Measurements from ENCODE around the gene NEK2.

NEK2 gene

DNA sequence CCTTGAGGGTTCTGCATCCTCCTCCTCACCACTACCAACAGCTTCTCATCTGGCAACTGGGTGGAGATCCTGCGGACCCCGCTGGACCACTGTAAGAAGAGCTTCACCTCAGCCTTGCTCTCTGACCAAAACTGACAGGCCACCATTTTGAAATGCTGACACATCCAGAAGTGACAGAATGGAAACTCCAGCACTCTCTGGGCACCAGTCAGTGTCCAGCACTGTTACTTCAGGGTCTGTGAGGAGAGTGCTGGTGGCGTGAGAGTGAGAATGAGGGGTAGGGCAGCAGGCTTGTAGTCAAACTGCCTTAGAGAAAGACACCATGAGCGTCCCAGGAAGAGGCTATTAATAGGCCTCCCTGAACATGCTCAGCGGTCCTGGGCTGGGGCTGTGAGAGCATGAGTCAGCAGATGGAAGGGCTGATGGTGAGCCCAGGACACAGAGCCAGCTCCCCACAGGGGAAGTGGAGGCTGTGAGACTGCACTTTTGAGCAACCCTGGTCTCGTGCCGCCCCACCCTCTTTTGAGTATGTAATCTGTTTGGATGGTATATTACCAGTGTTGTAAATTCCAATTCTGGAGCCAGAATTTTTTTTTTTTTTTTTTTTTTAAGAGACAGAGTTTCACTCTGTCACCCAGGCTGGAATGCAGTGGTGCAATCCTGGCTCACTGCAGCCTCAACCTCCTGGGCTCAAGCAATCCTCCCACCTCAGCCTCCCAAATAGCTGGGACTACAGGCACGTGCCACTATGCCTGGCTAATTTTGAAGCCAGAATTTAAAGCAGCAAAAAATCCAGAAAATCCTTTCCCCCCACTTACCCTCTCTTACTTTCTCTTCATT is 62.1 kb downstream of the NEK2 start:
- H2AK5ac ChIP-seq (ENCODE audit: low read length) = no peak overlapping the region
- H3K18ac ChIP-seq (ENCODE audit: low read length) = no peak overlapping the region
- no peak overlapping the region for H4K8ac ChIP-seq (ENCODE audit: low read depth, low read length)
- H2BK120ac ChIP-seq (ENCODE audit: low read depth, low read length) = no peak overlapping the region
- H3K79me2 ChIP-seq (ENCODE audit: control insufficient read depth, insufficient read depth, low read length) = no peaks in the 10 kb centered on the region
- H4K5ac ChIP-seq (ENCODE audit: low read length) = no peak overlapping the region
- H3K23ac ChIP-seq (ENCODE audit: low read length) = no peak overlapping the region
- H3K4me2 ChIP-seq (ENCODE audit: low read length) = no peak overlapping the region
- peak overlapping the region; percentile 56 for H3K56ac ChIP-seq (ENCODE audit: low read length)
- WGBS (ENCODE audit: extremely low coverage, insufficient coverage, low lambda C conversion rate) = no CpG with 5 or more reads among the region's 8 CpGs
- H3K27me3 ChIP-seq (ENCODE audit: insufficient read depth, low read length, poor library complexity) = no peaks in the 10 kb centered on the region
- peak; percentile 71 for DNase-seq
- no peak overlapping the region for H3K4me3 ChIP-seq (ENCODE audit: low read length)
- H2BK5ac ChIP-seq (ENCODE audit: low read length) = peak overlapping the region; percentile 59
- peaks cover 2% of the 10 kb centered on the region for H3K4me1 ChIP-seq (ENCODE audit: control insufficient read depth, low read depth, low read length)
- H3K79me1 ChIP-seq (ENCODE audit: low read length) = no peaks in the 10 kb centered on the region
- H2BK15ac ChIP-seq (replicated peaks; ENCODE audit: low read depth) = no peak overlapping the region
- H3K4ac ChIP-seq (ENCODE audit: low read depth, low read length) = no peak overlapping the region
- no peak overlapping the region for H3K27ac ChIP-seq (ENCODE audit: low read depth, low read length)
- no peaks in the 10 kb centered on the region for H3K36me3 ChIP-seq (ENCODE audit: control insufficient read depth, insufficient read depth, low read length)
- H3K9ac ChIP-seq (ENCODE audit: low read length) = no peak overlapping the region

- H3K4me2 ChIP-seq (ENCODE audit: low read length) = no peak overlapping the region
- no peak overlapping the region for H2BK5ac ChIP-seq (ENCODE audit: low read length)
- H2AK5ac ChIP-seq (ENCODE audit: low read length) = no peak overlapping the region
- H3K4me3 ChIP-seq (ENCODE audit: low read length) = no peak overlapping the region
- no peaks in the 10 kb centered on the region for H3K79me2 ChIP-seq (ENCODE audit: control insufficient read depth, insufficient read depth, low read length)
- H3K4me1 ChIP-seq (ENCODE audit: control insufficient read depth, low read depth, low read length) = peaks cover 2% of the 10 kb centered on the region
- no peak overlapping the region for H2BK15ac ChIP-seq (replicated peaks; ENCODE audit: low read depth)
- no peak overlapping the region for H3K4ac ChIP-seq (ENCODE audit: low read depth, low read length)
- H3K18ac ChIP-seq (ENCODE audit: low read length) = no peak overlapping the region
- no peaks in the 10 kb centered on the region for H3K36me3 ChIP-seq (ENCODE audit: control insufficient read depth, insufficient read depth, low read length)
- no peak for DNase-seq
- H3K79me1 ChIP-seq (ENCODE audit: low read length) = no peaks in the 10 kb centered on the region
- H3K27me3 ChIP-seq (ENCODE audit: insufficient read depth, low read length, poor library complexity) = no peaks in the 10 kb centered on the region
- no peak overlapping the region for H4K8ac ChIP-seq (ENCODE audit: low read depth, low read length)
- H3K23ac ChIP-seq (ENCODE audit: low read length) = no peak overlapping the region
- H2BK120ac ChIP-seq (ENCODE audit: low read depth, low read length) = no peak overlapping the region
- WGBS (ENCODE audit: extremely low coverage, insufficient coverage, low lambda C conversion rate) = no CpG with 5 or more reads among the region's 6 CpGs
- H4K5ac ChIP-seq (ENCODE audit: low read length) = no peak overlapping the region
- no peak overlapping the region for H3K27ac ChIP-seq (ENCODE audit: low read depth, low read length)
- H3K56ac ChIP-seq (ENCODE audit: low read length) = no peak overlapping the region
- no peak overlapping the region for H3K9ac ChIP-seq (ENCODE audit: low read length)
Measured at GRCh38 chr1:211612786-211613107, 62.7 kb downstream of the NEK2 start.

Measured in mesendoderm (in vitro differentiated cells).